NCI-H146 treated with DMSO at 0.1 percent for 48 hours (cell line): ENCODE data around the gene SHQ1.
"Not testable (repeated sequence)": the region's sequence is repeated elsewhere in the genome, so short reads cannot be mapped to it uniquely, and the experiment has no call there.

Experiments
- DNase-seq: peaks from one replicate; lab custom pipeline; 2025; ENCODE audit not compliant: unreplicated experiment; lab: John Stamatoyannopoulos, UW

The SHQ1 gene

DNA sequence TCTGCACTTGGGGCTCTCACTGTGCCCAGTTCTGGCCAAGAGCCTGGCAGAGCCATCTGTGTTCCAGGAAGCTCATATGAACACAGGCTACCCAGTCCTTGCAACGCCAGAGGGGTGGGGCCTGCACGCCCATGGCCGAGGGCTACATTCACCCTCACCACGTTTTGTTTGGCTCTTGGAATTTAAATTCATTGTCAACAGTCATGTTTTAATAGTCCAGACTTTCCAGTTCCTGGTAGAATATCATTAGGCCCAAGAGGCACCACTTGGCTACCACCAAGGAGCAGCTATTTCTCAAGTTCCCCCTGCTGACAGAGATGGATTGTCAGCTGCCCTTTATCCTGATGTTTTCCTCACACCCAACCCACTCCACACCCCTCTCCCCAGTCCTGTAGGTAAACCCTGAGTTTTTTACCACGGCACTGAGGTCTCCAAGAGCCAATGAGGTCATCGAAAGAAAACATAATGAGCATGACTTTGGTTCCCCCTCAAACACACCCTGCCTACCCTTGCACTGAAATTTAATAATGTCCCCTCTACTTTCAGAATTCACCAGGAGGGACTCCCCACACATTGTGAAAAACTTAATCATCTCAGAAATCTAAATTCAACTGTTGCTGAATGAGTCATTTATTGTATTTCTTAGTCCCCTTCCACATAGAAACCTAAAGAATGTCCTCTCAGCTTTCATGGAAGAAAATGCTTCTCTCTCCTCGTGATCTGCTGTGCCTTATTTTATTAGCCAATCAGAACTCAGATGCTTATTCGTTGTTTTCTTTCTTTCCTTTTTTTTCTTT, 125.1 kb downstream of the SHQ1 start:
- no peak for DNase-seq

DNA sequence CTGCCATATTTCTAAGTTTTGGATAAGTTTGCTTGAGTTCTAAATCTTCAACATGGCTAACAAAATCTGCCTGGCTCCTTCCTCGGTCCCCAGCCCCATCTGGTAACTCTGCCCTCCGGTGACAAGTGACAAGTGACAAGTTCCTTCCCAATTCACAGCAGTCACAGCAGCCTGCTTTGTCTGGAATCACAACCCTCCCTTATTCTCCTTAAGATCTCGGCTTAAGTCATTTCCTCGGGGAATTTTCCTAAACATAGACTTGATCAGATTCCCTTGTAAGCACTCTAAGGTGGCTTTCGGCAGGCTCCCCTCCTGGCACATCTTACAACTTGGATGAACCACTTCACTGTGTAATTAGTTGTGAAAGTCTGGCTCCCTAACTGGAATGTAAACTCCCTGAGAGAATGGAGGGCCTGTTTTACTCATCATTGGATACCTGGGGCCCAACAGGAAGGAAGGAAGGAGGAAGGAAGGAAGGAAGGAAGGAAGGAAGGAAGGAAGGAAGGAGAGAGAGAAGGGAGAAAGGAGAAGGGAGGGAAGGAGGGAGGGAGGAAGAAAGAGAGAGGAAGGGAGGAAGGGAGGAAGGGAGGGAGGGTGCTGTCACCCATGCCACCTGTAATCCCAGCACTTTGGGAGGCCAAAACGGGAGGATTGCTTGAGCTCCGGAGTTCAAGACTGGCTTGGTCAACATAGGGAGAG, 126.4 kb downstream of the SHQ1 start:
- no peak for DNase-seq

DNA sequence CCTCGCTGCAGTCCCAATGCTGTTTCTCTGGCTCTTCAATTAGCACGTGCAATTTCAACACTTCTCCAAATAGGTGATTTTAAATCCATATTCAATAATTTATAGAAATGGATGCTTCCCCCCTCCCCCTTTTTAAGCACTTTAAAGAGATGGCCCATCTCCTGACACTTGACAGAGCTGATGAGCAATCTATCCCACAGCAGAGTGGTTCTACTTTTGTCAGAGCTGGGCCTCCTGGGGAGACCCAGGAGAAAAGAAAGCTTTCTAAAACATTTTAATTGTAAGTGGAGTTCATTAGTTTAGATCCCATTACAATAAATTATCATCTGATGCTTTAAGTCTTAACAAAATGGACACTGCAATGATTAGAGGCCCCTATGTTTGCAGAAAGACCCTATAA, 127.7 kb downstream of the SHQ1 start:
- no peak for DNase-seq

- DNase-seq, result no peak
Measured at GRCh38 chr3:72719137-72719536, 129.1 kb downstream of the SHQ1 start.

DNA sequence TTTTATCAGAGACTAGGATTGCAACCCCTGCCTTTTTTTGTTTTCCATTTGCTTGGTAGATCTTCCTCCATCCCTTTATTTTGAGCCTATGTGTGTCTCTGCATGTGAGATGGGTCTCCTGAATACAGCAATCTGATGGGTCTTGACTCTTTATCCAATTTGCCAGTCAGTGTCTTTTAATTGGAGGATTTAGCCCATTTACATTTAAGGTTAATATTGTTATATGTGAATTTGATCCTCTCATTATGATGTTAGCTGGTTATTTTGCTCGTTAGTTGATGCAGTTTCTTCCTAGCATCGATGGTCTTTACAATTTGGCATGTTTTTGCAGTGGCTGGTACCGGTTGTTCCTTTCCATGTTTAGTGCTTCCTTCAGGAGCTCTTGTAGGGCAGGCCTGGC, 134.1 kb downstream of the SHQ1 start:
- not testable (repeated sequence) for DNase-seq

DNA sequence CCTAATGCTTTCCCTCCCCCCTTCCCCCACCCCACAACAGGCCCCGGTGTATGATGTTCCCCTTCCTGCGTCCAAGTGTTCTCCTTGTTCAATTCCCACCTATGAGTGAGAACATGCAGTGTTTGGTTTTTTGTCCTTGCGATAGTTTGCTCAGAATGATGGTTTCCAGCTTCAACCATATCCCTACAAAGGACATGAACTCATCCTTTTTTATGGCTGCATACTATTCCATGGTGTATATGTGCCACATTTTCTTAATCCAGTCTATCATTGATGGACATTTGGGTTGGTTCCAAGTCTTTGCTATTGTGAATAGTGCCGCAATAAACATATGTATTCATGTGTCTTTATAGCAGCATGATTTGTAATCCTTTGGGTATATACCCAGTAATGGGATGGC, 137.8 kb downstream of the SHQ1 start:
- DNase-seq, result not testable (repeated sequence)

DNA sequence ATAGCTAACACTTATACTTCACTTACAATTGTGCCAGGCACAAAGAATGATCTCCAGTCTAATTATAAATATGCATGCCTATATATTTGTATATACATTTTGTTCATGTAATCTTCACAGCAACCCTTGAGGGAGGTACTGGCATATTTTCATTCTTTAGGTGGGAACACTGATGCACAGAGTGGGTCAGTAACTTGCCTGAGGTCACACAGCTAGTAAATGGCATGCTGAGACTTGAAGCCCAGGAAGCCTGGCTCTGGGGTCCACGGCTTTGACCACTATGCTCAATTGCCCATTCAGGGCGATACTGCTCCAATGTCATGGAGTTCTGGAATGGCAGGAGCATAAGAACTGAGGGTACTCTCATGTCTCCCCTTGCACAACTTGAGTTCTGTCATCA, 139.8 kb downstream of the SHQ1 start:
- DNase-seq, result no peak

DNA sequence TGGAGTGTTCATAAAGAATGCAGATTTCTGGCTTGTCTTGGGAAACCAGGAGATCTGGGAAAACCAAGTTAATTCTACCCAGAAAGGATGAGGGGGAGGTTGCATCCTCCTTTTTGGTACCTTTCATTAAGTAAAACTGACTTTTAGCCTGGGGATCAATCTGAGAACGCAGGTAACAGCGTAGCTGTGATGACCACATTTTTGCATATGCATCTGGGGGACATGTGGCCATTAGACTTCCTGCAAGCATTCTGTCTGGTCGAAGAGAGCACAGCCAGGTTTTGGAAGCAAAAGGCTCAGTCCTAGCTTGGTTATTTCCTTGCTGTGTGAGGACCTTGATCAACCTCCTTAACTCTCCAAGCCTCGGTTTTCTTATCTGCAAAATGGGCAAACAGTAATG, 145.2 kb downstream of the SHQ1 start:
- no peak for DNase-seq

GRCh38 chr3:72702390-72702789, 145.9 kb downstream of the SHQ1 start:
- DNase-seq, result no peak

DNA sequence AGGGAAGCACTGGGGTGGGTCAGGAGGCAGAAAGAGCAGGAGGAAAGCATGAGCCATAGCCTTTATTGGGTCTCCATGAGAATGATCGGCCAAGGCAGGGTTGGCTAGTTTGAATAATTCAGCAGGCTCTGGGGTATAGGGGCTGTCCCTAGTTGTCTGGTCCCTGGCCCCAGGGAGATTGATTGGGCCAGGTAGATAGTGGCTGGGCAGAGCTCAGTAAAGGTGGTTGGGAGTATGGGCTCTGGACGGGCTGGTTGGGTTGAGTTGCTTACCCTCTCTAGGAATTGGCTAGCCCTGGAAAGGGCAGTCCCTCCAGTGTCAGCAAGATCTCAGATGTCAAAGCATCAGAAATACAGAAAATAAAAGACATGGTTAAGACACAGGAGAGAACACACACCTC, 148.1 kb downstream of the SHQ1 start:
- DNase-seq, result no peak

GRCh38 chr3:72699631-72700030, 148.6 kb downstream of the SHQ1 start:
- DNase-seq, result no peak
